GM21717 (cell line): ENCODE measurements around the gene TRABD2A.

ENCODE experiments used
- ATAC-seq: cut with Tn5 transposase; IDR thresholded peaks from one replicate; pipeline ENCODE4 v1.9.1; 2021; ENCODE audit warnings: mild to moderate bottlenecking, moderate library complexity; ENCODE audit not compliant: unreplicated experiment

Gene TRABD2A

GRCh38 chr2:84827978-84828575 lies 52.8 kb downstream of the TRABD2A start:
- no peak for ATAC-seq

GRCh38 chr2:84823788-84824187 lies 57.1 kb downstream of the TRABD2A start:
- ATAC-seq: no peak

- no peak for ATAC-seq
These were observed 57.7 kb downstream of the TRABD2A start for GRCh38 chr2:84823229-84823628.

GRCh38 chr2:84821806-84822205 lies 59.1 kb downstream of the TRABD2A start:
- ATAC-seq: no peak

GRCh38 chr2:84817239-84817655 lies 63.6 kb downstream of the TRABD2A start:
- ATAC-seq: peak; percentile 91

- ATAC-seq: peak; percentile 81
These were observed 64.4 kb downstream of the TRABD2A start for GRCh38 chr2:84816426-84817026.

- no peak for ATAC-seq
These were observed 65.7 kb downstream of the TRABD2A start for GRCh38 chr2:84815146-84815545.

- no peak for ATAC-seq
These were observed 68.9 kb downstream of the TRABD2A start for GRCh38 chr2:84811839-84812431.

- ATAC-seq: no peak
These were observed 72.6 kb downstream of the TRABD2A start for GRCh38 chr2:84808279-84808678.

- no peak for ATAC-seq
These were observed 73.8 kb downstream of the TRABD2A start for GRCh38 chr2:84807063-84807485.

GRCh38 chr2:84805250-84805958 lies 75.5 kb downstream of the TRABD2A start:
- ATAC-seq: no peak

GRCh38 chr2:84801811-84802210 lies 79.1 kb downstream of the TRABD2A start:
- ATAC-seq: no peak

- ATAC-seq: peak; percentile 91
These were observed 80.6 kb downstream of the TRABD2A start for GRCh38 chr2:84800194-84800805.

- ATAC-seq: peak; percentile 17
These were observed 81.1 kb downstream of the TRABD2A start for GRCh38 chr2:84799772-84800171.

- no peak for ATAC-seq
These were observed 83.6 kb downstream of the TRABD2A start for GRCh38 chr2:84797271-84797670.

- ATAC-seq: no peak
These were observed 84.1 kb downstream of the TRABD2A start for GRCh38 chr2:84796798-84797197.

- ATAC-seq: no peak
These were observed 87.2 kb downstream of the TRABD2A start for GRCh38 chr2:84793641-84794040.

GRCh38 chr2:84792856-84793522 lies 87.9 kb downstream of the TRABD2A start:
- no peak for ATAC-seq

GRCh38 chr2:84788498-84788897 lies 92.4 kb downstream of the TRABD2A start:
- ATAC-seq: no peak

GRCh38 chr2:84788027-84788426 lies 92.9 kb downstream of the TRABD2A start:
- no peak for ATAC-seq

- ATAC-seq: no peak
These were observed 94.3 kb downstream of the TRABD2A start for GRCh38 chr2:84786601-84787000.
